GM23248 (cell line): ENCODE data around the gene WDR74. TPM values are rescaled to one million over a fixed set of nuclear protein-coding genes. Genes with fewer than 3 reads are reported as not detected.
"Not testable (repeated sequence)": the region's sequence is repeated elsewhere in the genome, so short reads cannot be mapped to it uniquely, and the experiment has no call there.

Experiments used
- DNase-seq: peaks from one replicate; pipeline ENCODE4 v3.0.0-alpha.2; 2015
- H2AFZ ChIP-seq: fragments of 200-600 bp; sonication (generic); 2 replicates; pipeline ENCODE4 v1.6.1; 2016; ENCODE audit warnings: antibody characterized with exemption
- H3F3A ChIP-seq: fragments of 200-600 bp; sonication (generic); 2 replicates; pipeline ENCODE4 v1.6.1; 2016; ENCODE audit warnings: mild to moderate bottlenecking, antibody characterized with exemption, mixed run types; ENCODE audit not compliant: insufficient read depth
- H3K27ac ChIP-seq: fragments of 200-600 bp; sonication (generic); 2 replicates; pipeline ENCODE4 v1.5.1; 2016; ENCODE audit warnings: mild to moderate bottlenecking
- H3K27me3 ChIP-seq: fragments of 200-600 bp; sonication (generic); replicated peaks from 2 replicates; pipeline ENCODE4 v1.6.1; 2016; ENCODE audit warnings: mild to moderate bottlenecking; ENCODE audit not compliant: insufficient read depth
- H3K36me3 ChIP-seq: fragments of 200-600 bp; sonication (generic); 2 replicates; pipeline ENCODE4 v1.6.1; 2016; ENCODE audit warnings: low read depth, mild to moderate bottlenecking
- H3K4me1 ChIP-seq: fragments of 200-600 bp; sonication (generic); 2 replicates; pipeline ENCODE4 v1.6.1; 2016; ENCODE audit warnings: mild to moderate bottlenecking; ENCODE audit not compliant: insufficient read depth
- H3K4me2 ChIP-seq: fragments of 200-600 bp; sonication (generic); one replicate; pipeline ENCODE4 v1.6.1; 2016; ENCODE audit warnings: mild to moderate bottlenecking; ENCODE audit not compliant: unreplicated experiment
- H3K4me3 ChIP-seq: fragments of 200-600 bp; sonication (generic); 2 replicates; pipeline ENCODE4 v1.5.1; 2016; ENCODE audit warnings: mild to moderate bottlenecking
- H3K79me2 ChIP-seq: fragments of 200-600 bp; sonication (generic); 2 replicates; pipeline ENCODE4 v1.6.1; 2016; ENCODE audit warnings: mild to moderate bottlenecking; ENCODE audit not compliant: insufficient read depth
- H3K9ac ChIP-seq: fragments of 200-600 bp; sonication (generic); 2 replicates; pipeline ENCODE4 v1.6.1; 2016; ENCODE audit warnings: mild to moderate bottlenecking
- H3K9me2 ChIP-seq: fragments of 200-600 bp; sonication (generic); 2 replicates; pipeline ENCODE4 v1.6.1; 2016; ENCODE audit warnings: mixed run types, mild to moderate bottlenecking, moderate library complexity; ENCODE audit not compliant: insufficient read depth
- H3K9me3 ChIP-seq: fragments of 200-600 bp; sonication (generic); one replicate; pipeline ENCODE4 v1.6.1; 2017; ENCODE audit warnings: low read depth
- H4K20me1 ChIP-seq: fragments of 200-600 bp; sonication (generic); 2 replicates; pipeline ENCODE4 v1.6.0; 2016; ENCODE audit not compliant: insufficient read depth
- EZH2 ChIP-seq: fragments of 200-600 bp; sonication (generic); IDR thresholded peaks from 2 replicates; pipeline ENCODE4 v1.6.1; 2018; ENCODE audit warnings: antibody characterized with exemption, mild to moderate bottlenecking; ENCODE audit not compliant: insufficient read depth, poor library complexity, severe bottlenecking
- EZH2phosphoT487 ChIP-seq: fragments of 200-600 bp; sonication (generic); IDR thresholded peaks from 2 replicates; pipeline ENCODE4 v1.6.1; 2018; ENCODE audit warnings: antibody characterized with exemption, moderate library complexity, mild to moderate bottlenecking, low read depth; ENCODE audit not compliant: insufficient read depth
- WGBS, 2 experiments: methylation state at CpG; one replicate each; pipeline ENCODE4 v1.1.6; 2015 to 2017; ENCODE audit warnings: low lambda C conversion rate in 2 of 2, low coverage in 1 of 2; ENCODE audit errors: missing lambda C conversion rate in 2 of 2; 5-methylcytosine and 5-hydroxymethylcytosine counted together
- in situ Hi-C: fragments of 300-500 bp; cut with MboI; formaldehyde crosslinking; loops from 2 replicates; pipeline ENCODE4 v1.15.0; 2020
- polyA plus RNA-seq: library from polyadenylated mRNA; unstranded; fragments of >200 nt; fragmentation: Nextera tagmentation; extraction: Ambion mirVana; gene quantifications from 2 replicates; pipeline ENCODE4 v1.2.1, GENCODE V29; 2016
- total RNA-seq: library from RNA; depleted of rRNA; stranded (reverse); fragments of >200 nt; shearing (Covaris generic); gene quantifications from 2 replicates; pipeline ENCODE4 v1.2.3, GENCODE V29; 2014

The WDR74 gene
- total and polyA plus RNA-seq, 2 experiments from 2014 or later = 33.6 to 50.4 TPM

DNA sequence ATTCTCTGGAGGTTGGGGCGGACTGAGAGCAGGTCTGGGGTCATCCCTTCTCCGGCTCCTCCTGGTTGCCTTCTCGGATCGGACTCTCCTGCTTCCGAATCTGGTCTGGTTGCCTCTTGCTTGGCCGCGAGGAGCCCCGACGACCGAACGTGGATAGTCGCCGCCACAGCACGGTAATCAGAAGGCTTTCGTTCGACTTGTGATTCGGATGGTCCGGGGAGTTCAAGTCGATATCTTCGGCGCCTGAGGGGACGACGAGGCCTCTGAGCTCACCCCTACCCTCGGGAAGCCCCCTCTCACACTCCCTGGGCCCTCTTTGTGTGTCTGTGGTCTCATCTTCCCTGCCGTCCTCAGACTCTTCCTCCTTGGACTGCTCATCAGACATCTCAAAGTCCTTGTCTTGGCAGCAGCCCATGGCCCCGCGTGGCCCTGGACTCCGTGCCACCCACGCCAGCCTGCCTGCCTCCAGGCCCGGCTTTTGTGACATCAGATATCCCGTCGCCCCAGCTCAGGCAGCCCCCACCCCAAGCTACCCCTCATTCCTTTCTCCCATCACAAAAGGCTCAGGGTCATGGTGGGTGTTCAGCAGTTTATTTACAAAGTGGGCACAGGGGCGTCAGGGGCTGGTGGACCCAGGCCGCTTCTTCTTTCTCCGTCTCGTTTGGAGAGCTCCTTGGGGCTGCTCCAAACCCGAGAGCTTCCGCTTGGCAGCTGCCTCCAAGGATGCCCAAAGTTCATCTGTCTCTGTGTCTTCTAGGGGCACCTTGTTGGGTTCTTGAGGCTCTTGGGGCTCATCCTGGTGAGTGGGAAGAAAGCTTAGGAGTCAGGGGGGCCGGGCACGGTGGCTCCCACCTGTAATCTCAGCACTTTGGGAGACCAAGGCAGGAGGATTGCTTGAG lies 6.8 kb downstream of the WDR74 start, which contains the start of gene TEX54:
Gene TEX54, minus strand, starts transcription at position 506 of the 899 bp plus-strand sequence.
- peaks cover 3% of the 10 kb centered on the region; the same call in 1 of the 2 replicates for H3K36me3 ChIP-seq
- H2AFZ ChIP-seq = peak within 1 kb of the TSS; percentile 57; the same call in 1 of the 2 replicates
- peak within 1 kb of the TSS; percentile 92 for H3K27ac ChIP-seq
- TF ChIP-seq EZH2phosphoT487 (no peak), EZH2 (no peak)
- peak; percentile 77 for DNase-seq
- no peaks in the 10 kb centered on the region for H3K9me3 ChIP-seq
- peaks cover 13% of the 10 kb centered on the region for H3K4me1 ChIP-seq
- H3K27me3 ChIP-seq = no peaks in the 10 kb centered on the region
- H3F3A ChIP-seq = peaks cover 6% of the 10 kb centered on the region; the same call in 1 of the 2 replicates
- H3K79me2 ChIP-seq = peaks cover 90% of the 10 kb centered on the region
- no peaks in the 10 kb centered on the region for H4K20me1 ChIP-seq
- peak within 1 kb of the TSS; percentile 96 for H3K9ac ChIP-seq
- H3K4me2 ChIP-seq = peak within 1 kb of the TSS; percentile 96
- WGBS, 2 experiments = 5% methylated on average over 40 of the region's 40 CpGs
- in situ Hi-C loops = no loop called here
- H3K4me3 ChIP-seq = peak within 1 kb of the TSS; percentile 94
- H3K9me2 ChIP-seq = no peaks in the 10 kb centered on the region

DNA sequence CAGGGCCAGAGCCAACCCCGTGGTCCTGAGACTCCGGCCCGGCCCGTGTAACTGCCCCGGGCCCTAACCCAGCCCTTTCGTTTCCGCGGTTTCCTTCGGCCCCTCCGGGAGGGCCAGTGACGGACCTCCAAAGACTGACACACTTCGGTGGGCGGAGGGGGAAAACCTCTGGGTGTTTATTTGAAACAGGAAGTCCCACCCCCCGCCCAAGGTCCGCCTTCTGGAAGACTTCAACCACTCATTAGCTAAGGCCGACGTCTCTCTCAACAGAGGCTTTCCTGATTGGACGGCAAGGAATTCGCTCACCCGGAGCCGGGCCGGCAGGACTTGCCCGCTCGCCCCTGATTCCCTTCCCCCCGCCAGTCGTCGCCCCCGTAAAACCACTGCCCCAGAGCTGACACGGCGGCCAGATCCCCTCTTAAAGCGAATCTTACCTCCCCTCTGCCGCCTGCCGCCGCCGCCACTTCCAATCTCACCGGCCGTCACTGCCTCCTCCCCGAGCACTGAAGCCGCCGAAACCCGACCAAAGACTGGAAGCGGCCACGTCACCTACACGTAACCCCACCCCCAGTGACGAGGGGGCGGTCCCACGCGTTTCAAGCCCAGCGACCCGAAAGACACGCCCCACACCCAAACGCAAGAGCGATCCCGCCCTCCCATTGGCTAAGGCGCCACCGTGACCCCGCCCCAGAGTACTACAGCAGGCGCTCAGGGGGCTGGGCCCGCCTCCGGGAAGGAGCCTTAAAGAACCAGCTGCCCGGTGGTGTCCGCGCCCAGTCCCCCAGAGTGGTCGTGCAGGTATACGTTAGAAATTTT lies 7.7 kb downstream of the WDR74 start, which contains the start of gene STX5:
Gene STX5, minus strand, starts transcription at position 532 of the 816 bp plus-strand sequence. CDS start 808 bp downstream, outside the sequence.
- H2AFZ ChIP-seq = peak within 1 kb of the TSS; percentile 57
- H4K20me1 ChIP-seq = no peaks in the 10 kb centered on the region
- peak within 1 kb of the TSS; percentile 94 for H3K4me3 ChIP-seq
- 1% methylated on average over 51 to 65 of the region's 65 CpGs for WGBS, 2 experiments
- no peaks in the 10 kb centered on the region for H3K9me2 ChIP-seq
- H3K4me2 ChIP-seq = peak within 1 kb of the TSS; percentile 97
- no peak for TF ChIP-seq EZH2
- TF ChIP-seq EZH2phosphoT487 = no peak
- H3K9me3 ChIP-seq = no peaks in the 10 kb centered on the region
- peaks cover 13% of the 10 kb centered on the region for H3K4me1 ChIP-seq
- no peaks in the 10 kb centered on the region for H3K27me3 ChIP-seq
- peak within 1 kb of the TSS; percentile 96 for H3K9ac ChIP-seq
- H3K79me2 ChIP-seq = peaks cover 90% of the 10 kb centered on the region
- peaks cover 6% of the 10 kb centered on the region; the same call in 1 of the 2 replicates for H3F3A ChIP-seq
- peaks cover 12% of the 10 kb centered on the region; the same call in 1 of the 2 replicates for H3K36me3 ChIP-seq
- in situ Hi-C loops = no loop called here
- H3K27ac ChIP-seq = peak within 1 kb of the TSS; percentile 92
- peak; percentile 100 for DNase-seq

DNA sequence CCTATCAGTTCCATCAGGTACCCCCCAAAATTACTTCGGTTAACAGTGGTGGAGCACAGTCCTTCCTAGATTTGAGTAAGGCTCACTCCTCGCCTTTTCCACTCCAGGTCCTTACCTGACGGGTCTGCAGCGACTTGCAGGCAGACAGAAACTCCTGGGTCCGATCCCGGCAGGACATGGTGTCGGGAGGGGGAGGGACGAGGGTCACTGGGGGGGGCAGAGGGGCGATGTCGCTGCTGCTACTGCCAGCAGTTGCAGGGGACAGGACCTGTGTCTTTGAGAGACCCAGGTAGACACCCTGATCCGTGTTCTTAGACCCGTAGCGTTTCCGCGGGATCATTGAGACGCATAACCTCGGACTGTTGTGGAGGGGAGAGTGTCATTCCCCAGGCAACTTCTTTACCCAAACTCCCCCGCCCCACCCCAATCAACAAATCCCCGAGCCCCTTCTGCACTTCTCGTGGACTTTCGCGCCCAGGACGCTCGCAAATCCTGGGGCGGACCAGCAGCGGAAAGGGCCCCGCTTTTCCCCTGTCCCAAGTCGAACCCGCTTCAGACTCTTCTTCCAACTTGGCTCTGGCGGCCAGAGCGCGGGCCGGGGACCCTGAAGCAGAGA lies 8.4 kb downstream of the WDR74 start:
- Histone ChIP-seq H2AFZ (peak overlapping the region; percentile 53; the same call in 1 of the 2 replicates), H3K4me2 (peak overlapping the region; percentile 97), H3K9me3 (no peaks in the 10 kb centered on the region), H3K27ac (peak overlapping the region; percentile 92), H3K4me1 (peaks cover 13% of the 10 kb centered on the region), H3F3A (peaks cover 6% of the 10 kb centered on the region; the same call in 1 of the 2 replicates), H3K9me2 (no peaks in the 10 kb centered on the region), H3K9ac (peak overlapping the region; percentile 96), H3K4me3 (peak overlapping the region; percentile 94), H3K79me2 (peaks cover 88% of the 10 kb centered on the region), H3K27me3 (no peaks in the 10 kb centered on the region), H4K20me1 (no peaks in the 10 kb centered on the region), H3K36me3 (peaks cover 16% of the 10 kb centered on the region)
- no peak for DNase-seq
- TF ChIP-seq EZH2phosphoT487 (no peak), EZH2 (no peak)
- in situ Hi-C loops = no loop called here
- 1% methylated on average over 23 to 33 of the region's 33 CpGs for WGBS, 2 experiments

DNA sequence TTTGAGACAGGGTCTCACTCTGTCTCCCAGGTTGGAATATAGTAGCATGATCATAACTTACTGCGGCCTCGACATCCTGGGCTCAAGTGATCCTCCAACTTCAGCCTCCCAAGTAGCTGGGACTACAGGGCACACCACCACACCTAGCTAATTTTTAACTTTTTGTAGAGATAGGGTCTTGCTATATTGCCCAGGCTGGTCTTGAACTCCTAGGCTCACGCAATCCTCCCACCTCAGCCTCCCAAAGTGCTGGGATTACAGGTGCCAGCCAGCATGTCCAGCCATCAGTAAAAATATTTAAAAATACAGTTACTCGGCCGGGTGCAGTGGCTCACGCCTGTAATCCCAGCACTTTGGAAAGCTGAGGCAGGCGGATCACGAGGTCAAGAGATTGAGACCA lies 11.3 kb downstream of the WDR74 start:
- Histone ChIP-seq H3K79me2 (peaks cover 89% of the 10 kb centered on the region), H3K4me1 (peaks cover 12% of the 10 kb centered on the region), H3K36me3 (peaks cover 45% of the 10 kb centered on the region)
- WGBS, 2 experiments = 84 to 85% methylated on average over 8 of the region's 8 CpGs
- H3K27ac ChIP-seq, H3K9me2 ChIP-seq, in situ Hi-C loops, H3K9me3 ChIP-seq, H3K9ac ChIP-seq, H2AFZ ChIP-seq, H3K4me2 ChIP-seq, DNase-seq, H3F3A ChIP-seq, H3K4me3 ChIP-seq, H4K20me1 ChIP-seq, H3K27me3 ChIP-seq: not testable (repeated sequence)
